Effector memory CD4-positive, alpha-beta T cell (primary cell): ENCODE data around the gene CEP131.

Experiments used
- DNase-seq, 3 donors: peaks; one replicate each; pipeline ENCODE4 v3.0.0-alpha.2; 2020
- H3K27ac ChIP-seq: 2 replicates; pipeline ENCODE4 v1.7.0; 2013; ENCODE audit warnings: mild to moderate bottlenecking, low read length, moderate library complexity; ENCODE audit not compliant: insufficient read depth, poor library complexity, severe bottlenecking
- H3K27me3 ChIP-seq: replicated peaks from 2 replicates; pipeline ENCODE4 v1.7.0; 2013; ENCODE audit warnings: mild to moderate bottlenecking, low read length; ENCODE audit not compliant: insufficient read depth, control insufficient read depth, poor library complexity, severe bottlenecking
- H3K36me3 ChIP-seq: 2 replicates; pipeline ENCODE4 v1.7.0; 2013; ENCODE audit warnings: mild to moderate bottlenecking, low read length, moderate library complexity; ENCODE audit not compliant: control insufficient read depth, insufficient read depth
- H3K4me1 ChIP-seq: 2 replicates; pipeline ENCODE4 v1.7.0; 2013; ENCODE audit warnings: low read length, mild to moderate bottlenecking; ENCODE audit not compliant: control insufficient read depth, insufficient read depth, poor library complexity, severe bottlenecking
- H3K4me3 ChIP-seq: 2 replicates; pipeline ENCODE4 v1.7.0; 2013; ENCODE audit warnings: low read length, low read depth, mild to moderate bottlenecking; ENCODE audit not compliant: insufficient read depth, poor library complexity, severe bottlenecking
- H3K9me3 ChIP-seq: 2 replicates; pipeline ENCODE4 v1.7.0; 2013; ENCODE audit warnings: mild to moderate bottlenecking, low read length, moderate library complexity; ENCODE audit not compliant: control insufficient read depth

CEP131 gene

GRCh38 chr17:81210868-81211267 is 11.9 kb downstream of the CEP131 start:
- Histone ChIP-seq H3K27ac (no peak overlapping the region), H3K4me3 (no peak overlapping the region), H3K36me3 (no peaks in the 10 kb centered on the region), H3K9me3 (no peaks in the 10 kb centered on the region), H3K4me1 (no peaks in the 10 kb centered on the region), H3K27me3 (no peaks in the 10 kb centered on the region)
- no peak for DNase-seq

GRCh38 chr17:81210466-81210865 is 12.3 kb downstream of the CEP131 start:
- Histone ChIP-seq H3K4me3 (no peak overlapping the region), H3K27ac (no peak overlapping the region), H3K27me3 (no peaks in the 10 kb centered on the region), H3K4me1 (no peaks in the 10 kb centered on the region), H3K36me3 (no peaks in the 10 kb centered on the region), H3K9me3 (no peaks in the 10 kb centered on the region)
- no peak for DNase-seq

GRCh38 chr17:81209141-81209540 is 13.6 kb downstream of the CEP131 start:
- H3K27ac ChIP-seq = no peak overlapping the region
- no peaks in the 10 kb centered on the region for H3K9me3 ChIP-seq
- H3K4me3 ChIP-seq = no peak overlapping the region
- no peaks in the 10 kb centered on the region for H3K36me3 ChIP-seq
- no peaks in the 10 kb centered on the region for H3K4me1 ChIP-seq
- no peaks in the 10 kb centered on the region for H3K27me3 ChIP-seq
- no peak for DNase-seq

- Histone ChIP-seq H3K4me1 (no peaks in the 10 kb centered on the region), H3K27me3 (no peaks in the 10 kb centered on the region), H3K9me3 (no peaks in the 10 kb centered on the region), H3K4me3 (no peak overlapping the region), H3K27ac (no peak overlapping the region), H3K36me3 (no peaks in the 10 kb centered on the region)
- DNase-seq = no peak
These were observed 14.1 kb downstream of the CEP131 start for GRCh38 chr17:81208651-81209050.

- no peaks in the 10 kb centered on the region for H3K36me3 ChIP-seq
- DNase-seq = no peak
- H3K27ac ChIP-seq = no peak overlapping the region
- no peaks in the 10 kb centered on the region for H3K4me1 ChIP-seq
- no peaks in the 10 kb centered on the region for H3K27me3 ChIP-seq
- H3K9me3 ChIP-seq = no peaks in the 10 kb centered on the region
- H3K4me3 ChIP-seq = no peak overlapping the region
These were observed 14.9 kb downstream of the CEP131 start for GRCh38 chr17:81207610-81208581.

- no peak for DNase-seq
- no peaks in the 10 kb centered on the region for H3K27me3 ChIP-seq
- no peaks in the 10 kb centered on the region for H3K4me1 ChIP-seq
- no peak overlapping the region for H3K4me3 ChIP-seq
- no peaks in the 10 kb centered on the region for H3K9me3 ChIP-seq
- H3K36me3 ChIP-seq = no peaks in the 10 kb centered on the region
- no peak overlapping the region for H3K27ac ChIP-seq
These were observed 16.1 kb downstream of the CEP131 start for GRCh38 chr17:81206657-81207056.

GRCh38 chr17:81206166-81206565 is 16.6 kb downstream of the CEP131 start:
- H3K4me3 ChIP-seq = no peak overlapping the region
- no peaks in the 10 kb centered on the region for H3K36me3 ChIP-seq
- DNase-seq = no peak
- no peaks in the 10 kb centered on the region for H3K4me1 ChIP-seq
- H3K9me3 ChIP-seq = no peaks in the 10 kb centered on the region
- H3K27ac ChIP-seq = no peak overlapping the region
- no peaks in the 10 kb centered on the region for H3K27me3 ChIP-seq

GRCh38 chr17:81204578-81204977 is 18.2 kb downstream of the CEP131 start:
- Histone ChIP-seq H3K4me1 (no peaks in the 10 kb centered on the region), H3K36me3 (no peaks in the 10 kb centered on the region), H3K4me3 (no peak overlapping the region), H3K27me3 (no peaks in the 10 kb centered on the region), H3K27ac (no peak overlapping the region), H3K9me3 (no peaks in the 10 kb centered on the region)
- DNase-seq = no peak

- H3K4me1 ChIP-seq = no peaks in the 10 kb centered on the region
- H3K9me3 ChIP-seq = no peaks in the 10 kb centered on the region
- no peak overlapping the region for H3K4me3 ChIP-seq
- H3K36me3 ChIP-seq = no peaks in the 10 kb centered on the region
- H3K27ac ChIP-seq = no peak overlapping the region
- no peaks in the 10 kb centered on the region for H3K27me3 ChIP-seq
- no peak for DNase-seq
These were observed 19.6 kb downstream of the CEP131 start for GRCh38 chr17:81203136-81203535.

- H3K4me3 ChIP-seq = no peak overlapping the region
- H3K9me3 ChIP-seq = no peaks in the 10 kb centered on the region
- H3K36me3 ChIP-seq = no peaks in the 10 kb centered on the region
- no peak for DNase-seq
- H3K4me1 ChIP-seq = no peaks in the 10 kb centered on the region
- H3K27me3 ChIP-seq = no peaks in the 10 kb centered on the region
- no peak overlapping the region for H3K27ac ChIP-seq
These were observed 20.4 kb downstream of the CEP131 start for GRCh38 chr17:81202318-81202717.
